OCI-M1 (cell line): ENCODE results near the gene CRLF2.
"Not testable (repeated sequence)": the region's sequence is repeated elsewhere in the genome, so short reads cannot be mapped to it uniquely, and the experiment has no call there.

Experiments used
- DNase-seq: peaks from one replicate; lab custom pipeline; 2025; lab: John Stamatoyannopoulos, UW

The CRLF2 gene

GRCh38 chrX:1212532-1212931 lies at the start of gene CRLF2:
CRLF2 (minus strand) TSS chrX:1212649; CDS start chrX:1212634, 15 bp downstream.
- peak; percentile 45 for DNase-seq

- not testable (repeated sequence) for DNase-seq
Observed at GRCh38 chrX:1261771-1262170, 49.3 kb upstream of the CRLF2 start.

DNA sequence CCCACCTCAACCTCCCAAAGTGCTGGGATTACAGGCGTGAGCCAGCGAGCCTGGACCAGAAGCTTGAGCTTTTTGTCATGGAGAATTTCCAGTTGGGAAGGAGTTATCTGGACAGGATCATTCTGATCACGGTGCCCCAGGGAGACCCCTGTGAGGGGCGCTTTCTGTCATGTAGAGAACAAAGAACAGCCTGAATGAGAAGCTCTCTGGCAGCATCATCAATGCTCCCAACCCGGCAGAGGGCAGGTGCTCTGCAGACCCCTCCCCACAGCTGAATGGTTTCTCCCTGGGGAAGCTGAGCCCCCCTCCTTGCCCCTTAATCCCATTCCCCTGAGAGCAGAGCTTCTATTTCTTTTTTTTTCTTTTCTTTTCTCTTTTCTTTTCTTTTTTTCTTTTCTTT lies 48.8 kb upstream of the CRLF2 start:
- DNase-seq = no peak

DNA sequence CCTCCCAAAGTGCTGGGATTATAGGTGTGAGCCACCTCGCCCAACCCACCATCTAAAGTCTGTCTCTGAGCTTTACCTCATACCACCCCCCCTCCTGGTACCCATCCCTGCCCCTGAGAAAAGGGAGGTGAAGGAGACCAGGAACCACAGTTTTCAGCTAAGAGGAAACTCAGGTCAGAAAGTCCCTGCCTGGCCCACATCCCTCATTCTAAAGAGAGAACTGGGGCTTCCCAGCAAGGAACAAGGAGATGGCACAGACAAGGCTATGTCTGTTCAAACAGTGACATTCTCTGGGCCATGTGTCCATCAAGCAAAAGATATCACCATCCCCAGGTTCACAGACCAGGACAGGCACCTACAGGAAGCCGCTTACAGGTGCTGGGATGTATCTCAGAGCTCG lies 40.4 kb upstream of the CRLF2 start:
- DNase-seq = no peak

GRCh38 chrX:1249101-1249887 lies 36.8 kb upstream of the CRLF2 start:
- no peak for DNase-seq

GRCh38 chrX:1248331-1249061 lies 36.0 kb upstream of the CRLF2 start:
- peak; percentile 37 for DNase-seq

- DNase-seq = peak; percentile 87
Observed at GRCh38 chrX:1246816-1247215, 34.4 kb upstream of the CRLF2 start.

GRCh38 chrX:1244164-1245076 lies 32.0 kb upstream of the CRLF2 start:
- peak; percentile 33 for DNase-seq

DNA sequence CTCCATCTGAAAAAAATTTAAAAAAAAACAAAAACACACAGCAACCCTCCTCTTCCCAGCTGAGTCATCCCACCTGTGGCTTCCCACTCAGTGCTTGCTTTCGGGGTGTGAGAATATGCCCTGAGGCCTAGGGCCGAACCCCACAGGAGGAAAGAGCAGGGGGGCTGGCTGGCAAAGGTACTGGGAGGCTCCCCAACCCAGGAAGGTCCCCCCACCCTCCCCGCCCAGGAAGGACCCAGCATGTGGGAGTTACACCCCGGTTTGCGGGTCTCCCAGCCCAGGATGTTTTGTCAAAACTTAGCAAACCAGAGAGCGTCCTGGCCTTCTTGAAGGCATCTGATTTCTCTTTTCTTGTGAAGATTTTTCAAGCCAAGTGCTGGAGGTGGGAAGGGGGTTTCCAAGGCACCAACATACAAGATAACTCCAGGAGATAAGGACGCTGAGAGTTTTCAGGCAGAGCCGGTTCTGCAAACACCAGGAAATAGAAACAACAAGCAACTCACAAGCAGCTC lies 30.5 kb upstream of the CRLF2 start:
- DNase-seq = no peak

GRCh38 chrX:1240551-1240950 lies 28.1 kb upstream of the CRLF2 start:
- not testable (repeated sequence) for DNase-seq

- peak; percentile 80 for DNase-seq
Observed at GRCh38 chrX:1239681-1240142, 27.3 kb upstream of the CRLF2 start.

GRCh38 chrX:1231850-1232465 lies 19.5 kb upstream of the CRLF2 start:
- no peak for DNase-seq

DNA sequence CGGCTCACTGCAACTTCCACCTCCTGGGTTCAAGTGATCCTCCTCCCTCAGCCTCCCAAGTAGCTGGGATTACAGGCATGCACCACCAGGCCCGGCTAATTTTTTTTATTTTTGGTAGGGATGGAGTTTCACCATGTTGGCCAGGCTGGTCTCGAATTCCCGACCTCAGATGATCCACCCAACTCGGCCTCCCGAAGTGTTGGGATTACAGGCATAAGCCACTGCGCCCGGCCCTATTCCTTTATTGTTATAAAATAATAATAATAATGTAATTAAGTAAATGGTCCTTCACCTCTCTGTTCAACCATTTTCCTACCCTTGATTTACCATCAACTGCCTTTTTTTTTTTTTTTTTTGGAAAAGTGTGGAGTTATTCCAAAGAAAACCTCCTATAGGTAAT lies 15.7 kb upstream of the CRLF2 start:
- not testable (repeated sequence) for DNase-seq

- no peak for DNase-seq
Observed at GRCh38 chrX:1226249-1226648, 13.8 kb upstream of the CRLF2 start.

DNA sequence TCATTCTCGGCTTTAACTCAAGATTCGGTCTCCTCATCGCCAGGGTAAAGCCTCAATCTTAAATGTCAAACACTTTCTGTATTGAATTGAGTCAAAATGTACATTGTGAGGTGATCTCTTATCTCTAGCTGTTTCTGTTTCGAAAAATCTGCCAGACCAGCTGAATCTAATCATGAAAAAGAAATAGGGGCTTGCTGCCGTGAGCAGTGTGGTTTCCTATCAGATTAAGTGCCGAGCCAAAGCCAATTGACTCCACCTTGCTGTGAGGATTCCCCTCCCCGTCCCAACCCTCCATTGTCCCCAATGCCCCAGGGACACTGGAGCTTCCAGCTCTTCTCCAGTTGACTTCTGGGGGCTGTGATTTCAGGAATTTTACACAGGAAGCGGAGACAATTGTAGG lies 12.5 kb upstream of the CRLF2 start:
- peak; percentile 7 for DNase-seq

- DNase-seq = peak; percentile 51
Observed at GRCh38 chrX:1223242-1223600, 10.8 kb upstream of the CRLF2 start.

- peak; percentile 55 for DNase-seq
Observed at GRCh38 chrX:1222531-1223241, 10.2 kb upstream of the CRLF2 start.

GRCh38 chrX:1221296-1221845 lies 8.9 kb upstream of the CRLF2 start:
- DNase-seq = no peak

- no peak for DNase-seq
Observed at GRCh38 chrX:1218286-1218685, 5.8 kb upstream of the CRLF2 start.

GRCh38 chrX:1215123-1215823 lies 2.8 kb upstream of the CRLF2 start:
- no peak for DNase-seq
